HG02798 (cell line): ENCODE results near the gene OSCP1.
A peak's percentile ranks its signal among the peaks of the same experiment; 100 is the strongest.

Source experiments
- ATAC-seq: cut with Tn5 transposase; IDR thresholded peaks from one replicate; pipeline ENCODE4 v1.9.1; 2021; ENCODE audit warnings: mild to moderate bottlenecking; ENCODE audit not compliant: unreplicated experiment, poor library complexity

OSCP1 gene

GRCh38 chr1:36475910-36476604 lies 25.8 kb upstream of the OSCP1 start:
- no peak for ATAC-seq

DNA sequence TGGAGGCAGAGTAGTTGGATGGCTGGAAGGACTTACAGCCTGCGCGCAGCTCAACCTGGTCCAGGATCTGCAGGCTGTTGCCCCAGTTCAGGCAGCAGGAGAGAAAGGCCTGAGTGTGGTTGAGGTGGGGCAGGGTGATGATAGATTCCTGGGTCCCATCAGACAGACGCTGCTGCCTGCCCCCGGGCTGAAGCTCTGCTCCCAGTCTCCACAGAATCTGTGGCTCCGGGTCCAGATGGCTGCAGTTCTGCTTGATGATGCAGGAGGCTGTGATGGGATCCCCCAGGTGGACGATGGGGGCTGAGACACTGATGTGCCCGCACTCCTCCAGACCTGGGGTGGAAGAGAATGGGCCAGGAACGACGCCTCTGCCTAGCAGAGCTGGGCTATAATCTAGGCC lies 25.1 kb upstream of the OSCP1 start:
- no peak for ATAC-seq

DNA sequence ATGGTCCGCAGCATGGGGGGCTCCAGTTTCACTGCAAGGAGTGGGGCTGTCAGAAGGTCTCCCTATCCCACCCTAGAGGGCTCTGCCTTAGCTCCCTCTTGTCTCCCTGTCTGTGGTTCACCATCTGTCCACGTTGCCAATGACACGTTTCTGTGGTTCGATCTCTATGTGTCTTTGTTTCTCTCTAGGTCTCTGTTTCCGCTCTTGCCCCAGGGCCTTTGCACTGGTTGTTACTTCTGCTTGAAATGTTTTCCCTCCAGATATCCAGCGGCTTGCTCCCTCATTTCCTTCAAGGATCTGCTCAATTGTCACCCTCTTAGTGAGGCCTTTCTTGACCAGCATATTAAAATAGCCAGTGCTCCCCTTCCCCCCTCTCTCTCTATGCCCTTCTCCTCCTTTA lies 22.4 kb upstream of the OSCP1 start:
- ATAC-seq: no peak

DNA sequence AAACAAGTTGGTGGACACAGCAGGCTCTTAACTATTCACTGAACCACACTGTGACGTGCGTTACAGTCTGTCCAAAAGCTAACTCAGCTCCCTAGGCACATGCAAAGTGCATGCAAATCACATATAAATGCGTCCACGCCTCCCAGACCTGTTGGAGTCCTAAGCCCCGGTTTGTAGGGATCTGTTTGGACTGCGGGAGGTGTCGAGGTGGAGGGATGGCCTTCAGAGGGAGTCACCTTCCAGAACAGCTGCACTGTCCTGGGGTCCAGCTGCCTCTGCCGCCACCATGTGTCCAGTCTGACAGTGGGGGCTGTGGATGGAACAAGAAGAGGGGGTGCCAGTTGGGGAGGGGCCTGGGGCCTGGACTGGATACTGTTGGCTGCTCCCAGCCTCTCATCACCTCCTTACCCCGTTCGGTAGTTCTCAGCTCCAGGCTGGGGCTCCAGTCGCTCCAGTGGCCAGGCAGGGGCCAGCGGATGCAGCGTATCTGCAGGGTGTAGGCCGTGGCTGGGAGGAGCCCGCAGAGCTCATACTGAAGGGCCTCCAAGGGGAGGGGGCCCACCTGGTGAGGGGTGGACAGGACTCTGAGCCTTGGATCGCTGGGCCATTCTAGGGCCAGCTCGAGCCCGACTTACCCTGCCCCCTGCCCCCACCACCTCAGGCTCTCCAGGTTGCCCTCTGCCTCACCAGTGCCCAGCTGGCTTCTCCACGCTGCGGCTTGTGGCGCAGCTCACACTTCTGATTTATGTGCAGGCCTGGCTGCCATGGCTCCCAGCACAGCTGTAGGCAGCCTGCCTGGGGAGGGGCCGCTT lies 21.8 kb upstream of the OSCP1 start:
- no peak for ATAC-seq

DNA sequence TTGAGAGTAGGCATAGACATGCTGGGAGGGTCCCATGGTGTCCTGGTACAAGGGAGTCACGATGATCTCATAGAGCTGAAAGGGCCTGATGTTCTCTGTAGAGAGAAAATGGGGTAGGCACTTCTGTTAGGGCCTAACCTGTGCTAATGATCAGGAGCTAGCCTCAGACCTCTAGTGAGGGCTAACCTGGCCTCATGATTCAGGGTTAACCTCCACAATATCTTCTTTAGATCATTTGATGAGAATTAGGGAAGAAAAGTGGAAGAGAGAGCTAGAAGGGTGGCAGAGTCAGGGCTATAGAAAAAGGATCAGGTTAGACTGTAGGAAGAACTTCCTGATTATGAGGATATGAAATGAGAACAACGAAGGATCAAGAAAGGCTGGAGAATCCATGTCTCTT lies 18.9 kb upstream of the OSCP1 start:
- no peak for ATAC-seq

GRCh38 chr1:36467700-36468455 lies 17.6 kb upstream of the OSCP1 start:
- no peak for ATAC-seq

- ATAC-seq: no peak
Observed at GRCh38 chr1:36467027-36467410, 16.8 kb upstream of the OSCP1 start.

DNA sequence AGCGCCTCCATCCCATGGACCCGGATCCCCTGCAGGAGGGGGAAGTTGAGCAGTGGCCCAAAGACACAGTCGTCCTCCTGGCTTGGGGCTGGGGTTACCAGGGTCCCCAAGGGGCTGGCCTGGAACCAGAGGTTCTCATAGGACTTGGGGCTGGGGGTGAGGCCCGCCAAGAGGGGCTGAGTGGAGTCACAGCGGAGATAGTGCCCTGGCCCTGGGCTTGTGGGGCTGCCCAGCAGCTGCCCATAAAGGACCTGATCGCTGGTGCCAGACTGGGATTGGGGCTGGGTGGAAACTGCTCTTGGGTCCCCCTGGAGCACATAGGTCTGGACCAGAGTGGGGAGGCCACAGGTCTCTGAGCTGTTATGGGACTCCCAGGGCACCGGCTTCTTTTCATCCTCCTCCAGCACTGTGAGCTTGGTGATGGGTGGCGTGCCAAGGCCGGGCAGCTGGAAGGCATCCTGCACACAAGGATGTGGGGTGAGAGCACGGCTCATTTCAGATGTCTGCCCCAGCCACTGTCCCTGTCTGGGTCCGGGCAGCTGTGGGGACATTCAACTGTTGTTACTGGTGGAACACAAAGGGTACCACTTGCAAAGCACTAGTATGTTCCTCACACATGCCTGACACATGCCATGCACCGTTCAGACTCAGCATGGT lies 16.2 kb upstream of the OSCP1 start:
- ATAC-seq: no peak

GRCh38 chr1:36465731-36466369 lies 15.6 kb upstream of the OSCP1 start:
- ATAC-seq: no peak

DNA sequence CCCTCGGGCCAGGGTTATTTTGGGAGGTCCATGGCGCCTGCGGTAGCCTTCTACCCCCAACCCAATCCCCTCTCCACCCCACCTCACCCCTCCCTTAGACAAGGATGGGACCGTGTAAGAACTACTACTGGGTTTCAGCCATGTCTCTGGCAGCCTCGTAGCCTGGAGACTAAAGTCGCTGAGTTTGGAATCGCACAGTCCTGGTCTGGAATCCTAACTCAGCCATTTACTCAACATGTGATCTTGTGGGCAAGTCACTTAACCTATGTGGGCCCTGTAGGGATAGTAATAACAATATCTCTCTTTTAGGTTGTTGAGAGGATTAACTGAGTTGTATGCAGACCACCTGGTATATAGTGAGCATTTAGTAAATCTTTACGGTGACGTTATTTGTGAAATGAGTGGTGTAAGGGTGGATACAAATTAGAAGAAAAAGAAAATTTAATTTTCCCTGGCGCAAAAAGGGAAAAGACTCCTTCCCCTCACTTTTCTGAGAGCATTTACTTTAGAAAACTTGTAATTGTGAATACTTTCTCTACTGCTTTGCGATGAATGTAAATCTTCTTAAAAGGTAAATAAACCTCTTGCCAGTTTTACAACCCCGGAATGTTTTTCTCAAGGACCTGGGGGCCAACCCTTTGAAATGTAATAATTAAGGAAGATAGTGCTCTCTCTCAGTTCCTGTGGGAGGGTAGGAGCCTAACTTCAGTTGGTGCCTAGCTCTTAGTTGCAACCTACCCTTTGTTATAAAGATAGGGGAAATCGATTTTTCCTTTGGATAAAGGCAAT lies 14.5 kb upstream of the OSCP1 start:
- peak; percentile 34 for ATAC-seq

DNA sequence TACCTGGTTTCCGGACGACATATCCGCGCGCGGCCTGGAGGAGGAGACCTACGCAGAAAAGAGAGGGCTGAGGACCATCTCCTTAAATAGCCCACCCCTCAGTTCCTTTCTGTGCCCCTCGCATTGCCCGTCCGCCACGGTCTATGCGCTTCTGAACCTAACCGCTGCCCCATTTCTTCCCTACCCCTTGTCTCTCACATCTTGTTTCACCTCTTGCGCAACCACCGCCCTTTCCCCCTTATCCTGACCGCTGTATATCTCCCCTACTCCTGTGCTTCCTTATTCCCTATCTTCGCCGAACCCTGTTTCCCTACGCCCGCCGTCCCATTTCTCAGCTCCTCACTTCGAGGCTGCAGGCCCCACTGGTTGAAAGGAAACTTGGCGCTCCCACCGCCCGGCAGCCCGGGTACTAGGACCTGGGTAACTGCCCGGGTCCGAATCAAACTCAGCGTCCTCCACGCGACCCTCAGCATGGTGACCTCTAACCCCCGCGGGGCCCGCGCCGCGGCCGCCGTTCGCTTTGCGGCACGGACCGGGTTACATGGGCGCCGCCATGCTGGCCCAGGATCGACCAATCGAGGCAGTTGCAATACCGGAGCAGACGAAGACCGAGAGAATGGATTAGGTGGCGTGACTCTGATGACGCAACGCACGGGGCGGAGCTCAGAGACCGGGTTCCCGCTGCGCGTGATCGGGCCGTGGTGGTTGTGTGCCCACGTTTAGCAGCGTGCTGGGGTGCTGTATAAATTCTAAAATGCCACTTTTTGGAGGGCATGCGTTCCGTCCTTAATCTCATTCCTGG lies 13.8 kb upstream of the OSCP1 start, which contains the start of gene MRPS15:
Gene MRPS15 (minus strand): TSS at position 582 of the 802 bp plus-strand sequence. CDS start 109 bp downstream, at position 473.
- ATAC-seq: peak; percentile 95

DNA sequence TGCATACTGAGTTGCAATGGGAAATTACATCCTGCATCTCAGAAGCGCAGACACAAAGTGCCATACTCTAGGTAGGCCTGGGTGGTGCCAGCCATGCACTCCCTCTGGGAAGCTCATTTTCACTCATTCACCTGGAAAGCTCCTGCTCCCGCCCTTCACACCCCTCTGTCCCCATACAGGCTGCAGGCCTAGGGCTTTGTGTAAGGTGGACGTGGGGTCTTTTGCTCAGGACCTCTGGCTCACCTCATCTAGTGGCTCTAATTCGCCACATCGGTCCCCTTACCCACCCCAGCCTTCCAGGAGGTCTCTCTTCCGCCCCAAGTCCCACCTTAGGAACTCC lies 13.2 kb upstream of the OSCP1 start:
- ATAC-seq: no peak

GRCh38 chr1:36458910-36459309 lies 8.7 kb upstream of the OSCP1 start:
- no peak for ATAC-seq

GRCh38 chr1:36457691-36458090 lies 7.4 kb upstream of the OSCP1 start:
- ATAC-seq: no peak

DNA sequence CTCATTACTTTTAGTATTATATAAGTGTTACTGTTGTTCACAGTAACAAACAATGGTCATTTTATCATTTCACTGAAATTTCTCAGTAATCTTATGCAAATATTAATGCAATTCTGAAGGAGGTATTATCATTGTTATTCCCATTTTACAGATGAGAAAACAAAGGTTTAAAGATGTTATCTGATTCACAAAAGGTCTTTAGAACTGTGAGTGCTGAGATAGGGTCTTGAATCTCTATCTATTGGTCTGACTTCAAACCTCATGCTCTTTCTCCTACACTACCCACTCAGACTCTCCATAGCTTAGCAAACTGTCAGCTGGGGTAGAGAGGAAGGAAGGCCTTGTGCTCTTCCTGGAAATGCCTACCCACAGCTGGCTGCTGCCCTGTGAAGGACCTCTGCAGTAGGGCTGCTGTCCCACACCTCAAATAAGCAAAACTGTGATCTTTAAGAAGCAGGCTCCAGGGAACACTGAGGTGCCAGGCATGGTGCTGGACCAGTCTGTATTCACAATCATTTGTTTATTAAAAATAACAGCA lies 6.2 kb upstream of the OSCP1 start:
- no peak for ATAC-seq

- ATAC-seq: no peak
Observed at GRCh38 chr1:36455386-36455785, 5.1 kb upstream of the OSCP1 start.

- no peak for ATAC-seq
Observed at GRCh38 chr1:36453600-36454388, 3.5 kb upstream of the OSCP1 start.

GRCh38 chr1:36453051-36453450 lies 2.8 kb upstream of the OSCP1 start:
- ATAC-seq: no peak
